Calu3 (cell line): ENCODE data around the gene NUBPL. TPM values are rescaled to one million over a fixed set of nuclear protein-coding genes. Genes with fewer than 3 reads are reported as not detected.
"Not testable (repeated sequence)": the region's sequence is repeated elsewhere in the genome, so short reads cannot be mapped to it uniquely, and the experiment has no call there.

Experiments
- BruUV-seq: library from RNA; stranded (reverse); fragments of 400-500 nt; replicated peaks from 2 replicates; lab custom pipeline; 2021; lab: Mats Ljungman, UMichigan
- CTCF ChIA-PET: fragments of 300-600 bp; sonication (Branson Sonifier 250); formaldehyde crosslinking; loops from one replicate; lab custom pipeline; 2022; ENCODE audit warnings: antibody characterized with exemption; lab: Charles Lee
- DNase-seq: peaks from one replicate; pipeline ENCODE4 v3.0.0; 2022
- H3K27ac Mint-ChIP-seq: one replicate; pipeline ENCODE4 v1.8.0; 2022; ENCODE audit warnings: mixed read lengths; ENCODE audit not compliant: unreplicated experiment
- H3K27me3 Mint-ChIP-seq: one replicate; pipeline ENCODE4 v1.8.0; 2022; ENCODE audit warnings: mixed read lengths; ENCODE audit not compliant: unreplicated experiment
- H3K36me3 Mint-ChIP-seq: one replicate; pipeline ENCODE4 v1.8.0; 2022; ENCODE audit warnings: mild to moderate bottlenecking, moderate library complexity, mixed read lengths; ENCODE audit not compliant: insufficient read depth, unreplicated experiment
- H3K4me1 Mint-ChIP-seq: one replicate; pipeline ENCODE4 v1.8.0; 2022; ENCODE audit warnings: mild to moderate bottlenecking, low read depth, mixed read lengths; ENCODE audit not compliant: unreplicated experiment
- H3K4me3 Mint-ChIP-seq: one replicate; pipeline ENCODE4 v1.8.0; 2022; ENCODE audit warnings: mild to moderate bottlenecking, low read depth, moderate library complexity, mixed read lengths; ENCODE audit not compliant: unreplicated experiment
- H3K9me3 Mint-ChIP-seq: one replicate; pipeline ENCODE4 v1.8.0; 2022; ENCODE audit warnings: low read depth, mixed read lengths; ENCODE audit not compliant: unreplicated experiment
- intact Hi-C: fragments of 100-400 bp; cut with micrococcal nuclease; formaldehyde crosslinking; loops from one replicate; pipeline ENCODE4 v1.10.0; 2022; ENCODE audit not compliant: unreplicated experiment
- total RNA-seq: library from RNA; stranded (reverse); gene quantifications from 2 replicates; pipeline ENCODE4 v1.2.3, GENCODE V29; 2022
- TF ChIP-seq, protein P1 (sequence below): fragments of 200-600 bp; IDR thresholded peaks from one replicate; pipeline ENCODE4 v1.8.0; 2022; ENCODE audit warnings: antibody characterized with exemption; ENCODE audit not compliant: unreplicated experiment

The NUBPL gene
- total RNA-seq, 1 experiment from 2014 or later = 14.2 TPM

- Mint-ChIP-seq H3K4me3 (no peak overlapping the region), H3K4me1 (peaks cover 4% of the 10 kb centered on the region), H3K9me3 (no peaks in the 10 kb centered on the region), H3K27me3 (no peaks in the 10 kb centered on the region), H3K36me3 (no peaks in the 10 kb centered on the region), H3K27ac (no peak overlapping the region)
- CTCF ChIA-PET = no interaction called here
- intact Hi-C loops = no loop called here
- DNase-seq = no peak
- BruUV-seq = no TSS peak
- TF ChIP-seq, protein P1, sequence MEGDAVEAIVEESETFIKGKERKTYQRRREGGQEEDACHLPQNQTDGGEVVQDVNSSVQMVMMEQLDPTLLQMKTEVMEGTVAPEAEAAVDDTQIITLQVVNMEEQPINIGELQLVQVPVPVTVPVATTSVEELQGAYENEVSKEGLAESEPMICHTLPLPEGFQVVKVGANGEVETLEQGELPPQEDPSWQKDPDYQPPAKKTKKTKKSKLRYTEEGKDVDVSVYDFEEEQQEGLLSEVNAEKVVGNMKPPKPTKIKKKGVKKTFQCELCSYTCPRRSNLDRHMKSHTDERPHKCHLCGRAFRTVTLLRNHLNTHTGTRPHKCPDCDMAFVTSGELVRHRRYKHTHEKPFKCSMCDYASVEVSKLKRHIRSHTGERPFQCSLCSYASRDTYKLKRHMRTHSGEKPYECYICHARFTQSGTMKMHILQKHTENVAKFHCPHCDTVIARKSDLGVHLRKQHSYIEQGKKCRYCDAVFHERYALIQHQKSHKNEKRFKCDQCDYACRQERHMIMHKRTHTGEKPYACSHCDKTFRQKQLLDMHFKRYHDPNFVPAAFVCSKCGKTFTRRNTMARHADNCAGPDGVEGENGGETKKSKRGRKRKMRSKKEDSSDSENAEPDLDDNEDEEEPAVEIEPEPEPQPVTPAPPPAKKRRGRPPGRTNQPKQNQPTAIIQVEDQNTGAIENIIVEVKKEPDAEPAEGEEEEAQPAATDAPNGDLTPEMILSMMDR = no peak
Measured at GRCh38 chr14:31889297-31889696, 328.1 kb downstream of the NUBPL start.

- H3K27me3 Mint-ChIP-seq, DNase-seq, H3K36me3 Mint-ChIP-seq, BruUV-seq, H3K9me3 Mint-ChIP-seq, CTCF ChIA-PET, H3K27ac Mint-ChIP-seq, H3K4me3 Mint-ChIP-seq: not testable (repeated sequence)
- intact Hi-C loops = loop anchor here (10.0 kb wide), 1 partner anchor 305 kb away; no protein-coding TSS in a partner anchor
- H3K4me1 Mint-ChIP-seq = peaks cover 13% of the 10 kb centered on the region
Measured at GRCh38 chr14:31890202-31890601, 329.0 kb downstream of the NUBPL start.

DNA sequence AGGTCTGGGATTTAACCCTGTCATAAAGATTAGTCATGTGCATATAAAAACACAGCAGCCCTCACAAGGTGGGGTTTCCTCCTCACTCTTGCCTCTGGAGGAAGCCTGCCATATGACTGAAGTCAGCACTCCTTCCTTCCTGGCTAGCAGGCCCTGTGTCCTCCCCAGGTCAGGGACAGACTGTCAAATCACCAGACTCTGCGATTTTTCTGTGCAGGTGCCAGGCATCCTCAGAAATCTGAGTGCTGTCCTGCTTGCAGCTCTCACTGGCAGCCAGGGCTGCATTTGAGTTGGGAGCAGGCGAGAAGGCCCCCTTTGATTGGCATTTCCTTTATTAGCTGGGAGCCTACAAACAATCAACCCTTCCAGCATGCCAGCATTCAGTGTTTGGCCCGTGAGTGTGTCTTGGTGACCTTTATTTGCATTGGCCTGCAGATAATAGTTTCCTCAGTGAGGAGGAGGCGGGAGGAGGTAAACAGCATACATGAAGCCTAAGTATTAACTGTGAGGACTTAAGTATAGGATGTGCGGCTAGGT lies 332.1 kb downstream of the NUBPL start:
- intact Hi-C loops = loop anchor here (10.0 kb wide), 1 partner anchor 308 kb away; no protein-coding TSS in a partner anchor
- Mint-ChIP-seq H3K4me3 (no peak overlapping the region), H3K27ac (no peak overlapping the region), H3K4me1 (peaks cover 19% of the 10 kb centered on the region), H3K27me3 (no peaks in the 10 kb centered on the region), H3K36me3 (no peaks in the 10 kb centered on the region), H3K9me3 (no peaks in the 10 kb centered on the region)
- TF ChIP-seq, protein P1 = no peak
- DNase-seq = no peak
- CTCF ChIA-PET = no interaction called here
- no TSS peak for BruUV-seq

DNA sequence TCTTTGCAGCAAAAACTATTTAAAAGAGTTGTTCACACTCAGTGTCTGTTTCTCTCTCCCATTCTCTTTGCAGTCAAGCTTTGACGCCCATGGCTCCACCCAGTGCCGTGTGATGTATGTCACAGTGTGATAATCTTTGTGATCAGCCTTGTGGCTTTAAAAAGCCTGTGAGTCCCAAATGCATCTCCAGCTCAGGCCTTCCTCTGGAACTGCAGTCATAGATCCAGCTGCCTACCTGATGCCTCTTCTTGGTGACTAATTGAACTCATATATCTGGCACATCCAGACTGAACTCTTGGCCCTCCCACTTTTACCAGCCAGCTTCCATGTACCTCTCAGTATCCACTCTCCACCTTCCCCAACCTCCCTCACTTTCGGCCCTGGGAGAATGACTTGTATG lies 333.1 kb downstream of the NUBPL start:
- TF ChIP-seq, protein P1 = no peak
- peaks cover 19% of the 10 kb centered on the region for H3K4me1 Mint-ChIP-seq
- BruUV-seq = no TSS peak

GRCh38 chr14:31895206-31895605 lies 334.0 kb downstream of the NUBPL start:
- Mint-ChIP-seq H3K4me3 (no peak overlapping the region), H3K27me3 (no peaks in the 10 kb centered on the region), H3K36me3 (no peaks in the 10 kb centered on the region), H3K4me1 (peaks cover 19% of the 10 kb centered on the region), H3K27ac (no peak overlapping the region), H3K9me3 (no peaks in the 10 kb centered on the region)
- TF ChIP-seq, protein P1 = no peak
- no TSS peak for BruUV-seq
- intact Hi-C loops = loop anchor here (10.0 kb wide), 1 partner anchor 310 kb away; no protein-coding TSS in a partner anchor
- no peak for DNase-seq
- CTCF ChIA-PET = no interaction called here

More for the DNA sequence above, 333.1 kb downstream of the NUBPL start:
- no peak for DNase-seq
- CTCF ChIA-PET = no interaction called here
- no peaks in the 10 kb centered on the region for H3K9me3 Mint-ChIP-seq
- H3K27me3 Mint-ChIP-seq = no peaks in the 10 kb centered on the region
- H3K27ac Mint-ChIP-seq = no peak overlapping the region
- no peaks in the 10 kb centered on the region for H3K36me3 Mint-ChIP-seq
- H3K4me3 Mint-ChIP-seq = no peak overlapping the region
- intact Hi-C loops = loop anchor here (10.0 kb wide), 1 partner anchor 310 kb away; no protein-coding TSS in a partner anchor
